Measurements from ENCODE around the gene ATP2B2.

DNA sequence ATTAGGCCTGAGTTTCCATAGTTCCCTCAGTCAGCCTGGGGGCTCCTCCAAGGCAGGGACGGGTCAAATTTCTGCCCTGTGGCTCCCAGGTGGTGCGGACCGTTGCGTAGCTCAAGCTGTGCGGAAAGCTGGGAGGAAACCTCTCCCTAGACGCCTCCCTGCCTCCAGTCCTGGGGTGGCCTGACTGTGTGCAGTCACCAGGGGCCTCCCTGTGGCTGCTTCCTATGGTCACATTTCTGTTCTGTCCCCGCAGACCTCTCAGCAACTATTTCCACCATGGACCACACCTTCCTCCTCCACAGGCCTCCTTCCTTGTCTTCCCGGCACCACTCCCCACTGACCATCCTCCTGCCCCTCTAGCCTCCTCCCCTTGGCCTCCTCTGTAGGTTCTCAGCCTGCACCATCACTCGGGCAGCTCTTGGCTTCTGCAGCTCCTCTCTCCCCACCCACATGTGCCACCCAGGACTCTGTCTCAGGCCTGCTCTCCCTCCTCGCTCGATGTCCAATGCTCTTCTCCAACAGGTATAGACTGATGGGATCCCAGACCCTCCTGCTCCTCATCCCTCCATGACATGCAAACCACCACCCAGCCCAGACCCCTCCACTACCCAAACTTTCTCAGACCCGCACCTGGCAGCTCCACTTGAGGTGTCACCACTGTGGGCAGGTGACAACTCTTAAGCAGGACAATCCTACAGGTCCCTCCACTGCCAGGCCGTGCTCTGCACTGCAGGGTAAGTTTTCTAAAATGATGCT lies 157.6 kb downstream of the ATP2B2 start:
- TF ChIP-seq, protein P1, sequence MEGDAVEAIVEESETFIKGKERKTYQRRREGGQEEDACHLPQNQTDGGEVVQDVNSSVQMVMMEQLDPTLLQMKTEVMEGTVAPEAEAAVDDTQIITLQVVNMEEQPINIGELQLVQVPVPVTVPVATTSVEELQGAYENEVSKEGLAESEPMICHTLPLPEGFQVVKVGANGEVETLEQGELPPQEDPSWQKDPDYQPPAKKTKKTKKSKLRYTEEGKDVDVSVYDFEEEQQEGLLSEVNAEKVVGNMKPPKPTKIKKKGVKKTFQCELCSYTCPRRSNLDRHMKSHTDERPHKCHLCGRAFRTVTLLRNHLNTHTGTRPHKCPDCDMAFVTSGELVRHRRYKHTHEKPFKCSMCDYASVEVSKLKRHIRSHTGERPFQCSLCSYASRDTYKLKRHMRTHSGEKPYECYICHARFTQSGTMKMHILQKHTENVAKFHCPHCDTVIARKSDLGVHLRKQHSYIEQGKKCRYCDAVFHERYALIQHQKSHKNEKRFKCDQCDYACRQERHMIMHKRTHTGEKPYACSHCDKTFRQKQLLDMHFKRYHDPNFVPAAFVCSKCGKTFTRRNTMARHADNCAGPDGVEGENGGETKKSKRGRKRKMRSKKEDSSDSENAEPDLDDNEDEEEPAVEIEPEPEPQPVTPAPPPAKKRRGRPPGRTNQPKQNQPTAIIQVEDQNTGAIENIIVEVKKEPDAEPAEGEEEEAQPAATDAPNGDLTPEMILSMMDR (IDR thresholded peaks at IDR 0.05) = no peak
- TF ChIP-seq POLR2A (IDR thresholded peaks at IDR 0.05) = no peak

All from right lobe of liver (tissue), 4 donors.